HK-2 (cell line): Measurements from ENCODE around the gene IRS2.
A peak's percentile ranks its signal among the peaks of the same experiment; 100 is the strongest.
"Not testable (repeated sequence)": the region's sequence is repeated elsewhere in the genome, so short reads cannot be mapped to it uniquely, and the experiment has no call there.

ENCODE experiments used
- DNase-seq: peaks from one replicate; pipeline ENCODE4 v3.0.0-alpha.2; 2018; ENCODE audit not compliant: unreplicated experiment

The IRS2 gene, protein sequence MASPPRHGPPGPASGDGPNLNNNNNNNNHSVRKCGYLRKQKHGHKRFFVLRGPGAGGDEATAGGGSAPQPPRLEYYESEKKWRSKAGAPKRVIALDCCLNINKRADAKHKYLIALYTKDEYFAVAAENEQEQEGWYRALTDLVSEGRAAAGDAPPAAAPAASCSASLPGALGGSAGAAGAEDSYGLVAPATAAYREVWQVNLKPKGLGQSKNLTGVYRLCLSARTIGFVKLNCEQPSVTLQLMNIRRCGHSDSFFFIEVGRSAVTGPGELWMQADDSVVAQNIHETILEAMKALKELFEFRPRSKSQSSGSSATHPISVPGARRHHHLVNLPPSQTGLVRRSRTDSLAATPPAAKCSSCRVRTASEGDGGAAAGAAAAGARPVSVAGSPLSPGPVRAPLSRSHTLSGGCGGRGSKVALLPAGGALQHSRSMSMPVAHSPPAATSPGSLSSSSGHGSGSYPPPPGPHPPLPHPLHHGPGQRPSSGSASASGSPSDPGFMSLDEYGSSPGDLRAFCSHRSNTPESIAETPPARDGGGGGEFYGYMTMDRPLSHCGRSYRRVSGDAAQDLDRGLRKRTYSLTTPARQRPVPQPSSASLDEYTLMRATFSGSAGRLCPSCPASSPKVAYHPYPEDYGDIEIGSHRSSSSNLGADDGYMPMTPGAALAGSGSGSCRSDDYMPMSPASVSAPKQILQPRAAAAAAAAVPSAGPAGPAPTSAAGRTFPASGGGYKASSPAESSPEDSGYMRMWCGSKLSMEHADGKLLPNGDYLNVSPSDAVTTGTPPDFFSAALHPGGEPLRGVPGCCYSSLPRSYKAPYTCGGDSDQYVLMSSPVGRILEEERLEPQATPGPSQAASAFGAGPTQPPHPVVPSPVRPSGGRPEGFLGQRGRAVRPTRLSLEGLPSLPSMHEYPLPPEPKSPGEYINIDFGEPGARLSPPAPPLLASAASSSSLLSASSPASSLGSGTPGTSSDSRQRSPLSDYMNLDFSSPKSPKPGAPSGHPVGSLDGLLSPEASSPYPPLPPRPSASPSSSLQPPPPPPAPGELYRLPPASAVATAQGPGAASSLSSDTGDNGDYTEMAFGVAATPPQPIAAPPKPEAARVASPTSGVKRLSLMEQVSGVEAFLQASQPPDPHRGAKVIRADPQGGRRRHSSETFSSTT (N-terminal part only)

DNA sequence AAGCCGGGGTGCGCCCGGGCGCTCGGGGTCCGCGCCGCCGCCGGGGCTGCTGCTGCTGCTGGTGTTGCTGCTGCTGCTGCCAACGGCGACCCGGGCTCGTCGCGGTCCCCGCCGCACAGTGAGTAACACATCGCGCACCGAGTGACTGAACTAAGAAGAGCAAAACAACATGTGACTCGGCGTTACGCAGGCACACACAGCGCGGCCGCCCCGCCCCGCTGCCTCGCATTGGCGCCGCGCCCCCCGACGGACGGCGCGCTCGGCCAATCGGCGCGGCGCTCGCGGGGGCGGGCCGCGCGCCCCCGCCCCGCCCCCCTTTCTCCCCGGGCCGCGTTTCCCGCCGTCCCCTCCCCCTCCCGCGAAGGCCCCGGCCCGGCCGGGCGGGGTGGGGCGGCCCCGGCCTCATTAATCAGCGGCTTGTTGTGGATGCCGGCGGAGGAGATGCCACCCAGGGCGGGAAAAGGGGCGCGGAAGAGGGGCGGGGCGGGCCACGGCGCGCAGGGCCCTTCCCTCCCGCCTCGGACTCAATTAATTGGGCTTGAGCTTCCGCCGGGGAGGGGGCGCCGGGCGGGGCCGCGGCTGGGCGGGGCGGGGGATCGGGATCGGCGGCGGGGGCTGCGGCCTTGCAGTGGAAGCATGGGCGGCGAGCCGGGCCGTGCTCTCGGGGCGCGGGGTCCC lies at the start of gene IRS2:
TSS of gene IRS2 (minus strand) at position 127 of the 678 bp plus-strand sequence. CDS start 530 bp downstream, outside the sequence.
- peak; percentile 86 for DNase-seq

DNA sequence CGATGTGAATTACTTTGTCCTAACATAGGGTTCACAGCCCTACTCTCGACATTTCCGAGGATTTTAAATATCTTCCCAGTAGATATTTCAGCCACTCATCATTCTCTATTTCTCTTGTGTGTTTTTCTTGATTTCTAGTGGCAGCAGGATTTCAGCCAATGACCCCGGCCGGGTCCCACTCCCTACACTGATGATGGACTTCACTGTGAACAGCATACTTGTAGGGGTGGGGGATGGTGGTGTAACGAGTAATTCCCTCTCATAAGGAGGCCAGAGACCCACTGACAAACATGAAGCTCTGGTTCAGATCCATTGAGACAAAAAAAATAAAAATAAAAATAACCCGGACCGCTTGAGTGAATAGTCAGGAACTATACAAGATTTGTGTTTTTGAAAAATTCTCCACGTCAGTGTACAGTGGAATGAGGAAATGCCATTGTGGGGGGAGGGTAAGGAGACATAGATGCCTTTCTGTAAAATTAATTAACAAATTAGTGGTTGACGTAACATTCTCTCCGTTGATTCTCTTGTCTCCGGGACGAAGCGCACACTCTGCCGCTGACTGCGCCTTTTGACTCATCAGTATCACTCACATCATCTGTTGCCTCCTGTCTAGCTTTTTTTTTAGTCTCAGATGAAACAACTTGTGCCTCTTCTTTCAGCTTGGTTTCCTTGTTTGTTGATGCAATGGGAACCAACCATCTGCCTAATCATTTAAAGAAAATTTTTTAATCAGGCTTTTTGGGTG lies 48.8 kb upstream of the IRS2 start:
- no peak for DNase-seq

DNA sequence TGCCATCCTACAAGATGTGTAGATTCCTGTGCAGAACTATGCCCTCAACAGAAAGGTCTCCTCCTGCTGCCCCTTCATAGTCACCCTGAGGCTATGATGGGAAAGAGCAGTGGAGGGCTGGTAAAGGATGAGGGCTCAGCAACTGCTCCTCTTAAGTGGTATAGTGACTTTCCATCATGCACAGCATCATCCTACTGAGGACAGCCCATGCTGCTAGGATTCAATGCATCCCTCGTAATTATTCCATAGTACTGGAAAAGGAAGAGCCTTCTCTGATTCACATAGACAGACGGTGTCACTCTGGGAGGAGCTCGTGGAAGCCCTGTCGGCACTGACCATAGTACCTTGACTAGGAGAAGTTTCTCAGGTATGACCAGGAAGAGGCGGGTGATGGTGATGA lies 47.6 kb upstream of the IRS2 start:
- no peak for DNase-seq

DNA sequence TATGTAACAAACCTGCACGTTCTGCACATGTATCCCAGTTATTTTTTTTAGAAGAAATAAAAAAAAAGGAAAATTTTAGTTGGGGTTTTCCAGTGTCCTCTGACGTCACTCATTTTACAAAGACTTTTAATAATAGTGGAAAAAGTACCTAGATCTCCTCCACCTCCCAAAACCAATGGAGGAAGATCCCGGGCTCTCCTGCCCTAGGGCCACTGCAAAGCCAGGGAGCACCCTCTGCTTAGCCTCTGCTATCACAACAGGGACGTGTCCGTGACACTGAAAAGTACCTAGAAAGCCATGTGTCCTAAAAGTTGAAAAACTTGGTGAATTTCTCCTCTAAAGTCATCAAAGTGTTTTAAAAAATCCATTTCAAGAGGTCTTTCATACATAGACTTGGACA lies 46.7 kb upstream of the IRS2 start:
- DNase-seq: no peak

DNA sequence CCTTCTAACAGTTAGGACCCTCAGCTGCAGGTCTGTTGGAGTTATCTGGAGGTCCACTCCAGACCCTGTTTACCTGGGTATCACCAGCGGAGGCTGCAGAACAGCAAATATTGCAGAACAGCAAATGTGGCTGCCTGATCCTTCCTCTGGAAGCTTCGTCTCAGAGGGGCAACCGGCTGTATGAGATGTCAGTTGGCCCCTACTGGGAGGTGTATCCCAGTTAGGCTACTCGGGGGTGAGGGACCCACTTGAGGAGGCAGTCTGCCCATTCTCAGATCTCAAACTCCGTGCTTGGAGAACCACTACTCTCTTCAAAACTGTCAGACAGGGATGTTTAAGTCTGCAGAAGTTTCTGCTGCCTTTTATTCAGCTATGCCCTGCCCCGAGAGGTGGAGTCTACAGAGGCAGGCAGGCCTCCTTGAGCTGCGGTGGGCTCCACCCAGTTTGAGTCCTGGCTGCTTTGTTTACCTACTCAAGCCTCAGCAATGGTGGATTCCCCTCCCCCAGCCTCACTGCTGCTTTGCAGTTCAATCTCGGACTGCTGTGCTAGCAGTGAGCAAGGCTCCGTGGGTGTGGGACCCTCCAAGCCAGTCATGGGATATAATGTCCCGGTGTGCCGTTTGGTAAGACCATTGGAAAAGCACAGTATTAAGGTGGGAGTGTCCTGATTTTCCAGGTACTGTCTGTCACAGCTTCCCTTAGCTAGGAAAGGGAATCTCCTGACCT lies 42.4 kb upstream of the IRS2 start:
- DNase-seq: not testable (repeated sequence)

DNA sequence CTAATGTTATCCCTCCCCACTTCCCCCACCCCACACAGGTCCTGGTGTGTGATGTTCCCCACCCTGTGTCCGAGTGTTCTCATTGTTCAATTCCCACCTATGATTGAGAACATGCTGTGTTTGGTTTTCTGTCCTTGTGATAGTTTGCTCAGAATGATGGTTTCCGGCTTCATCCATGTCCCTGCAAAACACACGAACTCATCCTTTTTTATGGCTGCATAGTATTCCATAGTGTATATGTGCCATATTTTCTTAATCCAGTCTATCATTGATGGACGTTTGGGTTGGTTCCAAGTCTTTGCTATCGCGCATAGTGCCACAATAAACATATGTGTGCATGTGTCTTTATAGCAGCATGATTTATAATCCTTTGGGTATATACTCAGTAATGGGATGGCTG lies 36.8 kb upstream of the IRS2 start:
- not testable (repeated sequence) for DNase-seq

DNA sequence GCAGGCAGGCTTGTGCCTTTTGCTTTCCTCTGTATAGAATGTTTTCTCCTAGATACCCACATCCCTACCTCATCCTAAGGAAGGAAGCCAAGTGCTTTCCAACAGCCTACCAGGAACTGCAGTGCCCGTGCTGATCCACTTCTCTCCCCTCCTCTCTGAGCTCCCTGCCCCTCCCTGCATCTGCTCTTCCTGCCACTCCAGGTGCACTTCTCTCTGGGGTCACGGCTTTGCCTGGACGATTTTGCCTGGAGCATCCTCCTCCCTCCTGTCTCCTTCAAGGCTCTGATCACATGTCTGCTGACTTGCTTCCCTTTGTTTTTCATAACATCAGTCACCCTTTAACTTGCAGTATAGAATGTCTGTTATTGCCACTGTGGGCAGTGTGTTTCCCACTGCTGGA lies 34.7 kb upstream of the IRS2 start:
- DNase-seq: no peak

DNA sequence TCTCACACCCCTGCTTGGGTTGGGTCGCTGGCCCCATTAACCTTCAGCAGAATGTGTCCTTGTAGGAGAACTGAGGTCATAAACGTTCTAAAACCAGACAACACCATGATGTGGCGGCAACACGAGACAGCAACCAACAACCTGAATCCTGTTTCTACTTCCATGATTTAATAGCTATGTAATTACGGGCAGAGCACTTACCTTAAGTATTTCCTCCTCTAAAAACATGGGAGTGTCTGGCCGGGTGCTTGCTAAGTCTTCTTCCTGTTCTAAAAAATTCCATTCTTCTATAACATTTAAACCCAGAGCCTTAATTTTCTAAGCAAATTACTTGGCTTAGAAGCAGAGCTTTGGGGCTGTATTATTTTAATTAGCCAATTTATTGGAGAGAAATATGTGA lies 33.5 kb upstream of the IRS2 start:
- DNase-seq: no peak

DNA sequence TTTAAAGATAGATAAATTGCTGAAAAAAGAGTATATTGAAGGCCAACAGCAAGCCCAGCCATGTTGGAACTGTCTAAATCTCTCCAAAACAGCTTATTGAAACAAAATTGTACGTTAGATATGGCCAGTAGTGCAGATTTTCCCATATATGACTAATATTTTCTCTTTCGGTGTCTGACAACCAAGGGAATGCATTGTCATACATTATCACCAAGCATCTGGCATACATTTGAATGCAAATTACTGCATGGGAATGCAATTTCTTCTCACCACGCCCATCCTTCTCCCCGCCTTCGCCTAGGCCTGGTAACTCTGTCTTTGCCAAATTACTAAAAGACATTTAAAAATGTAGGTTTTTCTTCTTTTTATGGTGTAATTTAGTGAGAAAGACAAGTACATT lies 32.5 kb upstream of the IRS2 start:
- no peak for DNase-seq

DNA sequence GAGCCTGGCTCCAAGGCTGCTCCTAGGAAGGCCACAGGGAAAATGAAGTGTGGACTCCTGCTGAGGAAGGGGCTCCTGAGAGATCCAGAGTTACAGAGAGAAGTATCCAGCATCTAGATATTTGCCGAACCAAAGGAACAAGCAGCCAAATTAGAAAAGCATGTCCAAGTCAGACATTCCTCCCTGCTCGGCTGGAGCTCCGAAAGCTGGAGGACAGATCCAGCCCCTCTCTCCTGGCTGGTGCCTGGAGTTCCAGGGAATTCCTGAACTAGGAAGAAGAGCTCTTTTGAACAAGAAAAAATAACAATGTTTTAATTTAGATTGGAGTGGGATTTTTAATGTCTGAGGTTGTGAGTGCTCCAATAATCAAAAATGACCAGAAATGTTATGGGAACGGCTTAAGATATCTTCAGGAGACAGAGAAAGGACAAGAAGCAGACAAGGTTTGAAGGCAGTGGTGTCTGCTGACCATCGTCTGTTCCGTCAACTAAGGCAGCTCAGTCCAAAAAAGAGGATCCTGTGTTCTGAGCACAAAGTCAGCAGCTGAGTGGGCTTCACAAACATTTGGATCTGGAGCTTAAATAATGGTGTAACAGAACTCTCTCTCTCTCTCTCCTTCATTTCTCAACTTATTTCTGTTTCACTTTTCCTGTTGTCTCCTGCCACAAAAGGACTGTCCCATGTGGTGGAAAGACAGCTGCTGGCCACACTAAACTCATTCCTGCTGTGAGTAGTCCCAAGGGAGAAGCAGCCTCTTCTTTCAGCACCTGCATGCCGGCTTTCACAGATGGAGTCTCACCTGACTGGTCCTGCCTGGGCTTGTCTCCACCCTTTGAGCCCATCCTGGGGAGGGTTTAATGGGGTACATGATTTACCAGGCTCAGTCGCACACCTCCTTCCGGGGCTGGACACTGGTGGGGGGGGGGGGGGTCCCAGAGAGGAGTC lies 31.5 kb upstream of the IRS2 start:
- no peak for DNase-seq

DNA sequence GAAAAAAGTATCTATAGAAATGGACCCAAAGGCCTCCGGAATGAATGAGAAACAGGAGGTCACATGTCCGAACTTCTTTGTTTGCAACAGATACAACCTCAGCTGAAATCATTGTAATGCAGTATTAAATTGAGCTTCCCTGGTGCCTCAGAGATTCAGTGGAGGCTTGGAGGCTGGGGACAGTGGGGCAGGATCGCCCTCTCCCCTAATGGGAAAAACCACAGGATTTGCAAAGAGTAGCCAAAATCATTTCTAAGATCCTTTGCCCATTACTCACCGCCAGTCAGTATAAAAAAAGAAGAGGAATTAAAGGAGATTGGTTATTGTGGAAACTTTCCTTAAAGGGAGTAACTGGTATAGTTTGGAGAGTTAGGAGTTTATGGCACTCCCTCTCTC lies 30.4 kb upstream of the IRS2 start:
- DNase-seq: no peak

DNA sequence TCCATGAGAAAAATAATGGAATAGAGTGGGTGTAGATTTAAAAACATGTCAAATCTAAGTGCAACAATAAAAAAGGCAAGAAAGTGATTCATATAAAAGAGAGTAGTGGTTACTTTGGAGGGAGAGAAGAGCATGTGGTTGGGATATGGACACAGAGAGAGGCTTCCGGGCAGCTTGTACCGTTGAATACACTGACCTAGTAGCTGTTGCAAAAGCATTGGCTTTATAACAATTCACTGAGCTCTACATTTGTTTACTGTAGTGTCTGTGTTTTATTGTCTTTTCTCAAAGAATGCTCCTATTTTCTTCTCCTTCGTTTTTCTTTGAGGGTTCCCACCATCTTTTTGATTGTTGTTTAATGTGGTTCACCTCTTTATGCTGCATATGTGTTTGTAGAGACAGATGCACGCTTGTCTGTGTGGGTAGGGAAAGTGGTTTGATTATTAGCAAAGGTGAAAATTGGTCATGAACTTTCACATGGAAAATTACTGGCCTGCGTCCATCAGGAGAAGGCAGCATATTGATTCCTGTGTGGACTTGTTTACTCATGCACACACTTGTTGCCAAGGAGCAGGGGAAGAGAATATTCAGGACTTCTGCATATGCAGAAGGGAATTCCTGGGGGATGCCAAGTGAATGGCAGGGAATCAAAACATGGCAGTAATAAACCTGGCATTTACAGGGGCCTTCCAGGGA lies 29.9 kb upstream of the IRS2 start:
- DNase-seq: no peak

DNA sequence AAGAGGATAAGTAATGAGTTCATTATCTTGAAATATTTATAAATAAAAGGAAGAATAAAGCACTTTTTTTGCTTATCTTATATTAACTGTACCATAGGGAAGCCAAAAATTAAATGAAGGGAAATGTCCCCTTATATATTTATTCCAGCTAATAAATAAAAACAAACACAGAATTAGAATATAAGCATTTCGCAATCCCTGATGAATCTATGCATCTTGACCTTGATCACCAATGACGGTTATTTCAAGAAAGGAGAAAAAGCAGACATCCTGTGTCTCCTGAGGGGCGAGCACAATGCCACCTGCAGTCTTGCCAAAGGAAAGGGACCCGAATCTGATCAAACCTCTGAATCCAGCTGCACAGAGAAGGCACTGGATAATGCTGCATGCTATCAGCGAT lies 29.3 kb upstream of the IRS2 start:
- DNase-seq: no peak

DNA sequence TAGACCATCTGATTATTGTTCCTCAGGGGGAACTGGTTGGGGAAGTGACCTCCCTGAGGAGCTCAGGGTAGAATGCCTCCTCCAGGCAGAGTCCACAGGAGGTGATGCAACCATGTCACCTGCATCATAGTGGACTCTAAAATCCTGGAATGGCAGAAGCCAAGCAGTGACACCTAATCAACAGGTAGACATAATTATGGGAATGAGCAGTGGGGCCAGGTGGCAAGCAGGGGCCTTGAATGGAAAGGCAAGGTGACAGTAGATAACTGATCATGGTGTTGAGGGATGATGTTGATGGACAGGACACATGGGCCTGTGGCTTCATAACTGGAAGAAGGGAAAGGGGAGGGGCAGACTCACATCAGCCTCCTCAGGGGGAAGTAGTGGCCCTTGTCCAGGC lies 27.3 kb upstream of the IRS2 start:
- DNase-seq: no peak

DNA sequence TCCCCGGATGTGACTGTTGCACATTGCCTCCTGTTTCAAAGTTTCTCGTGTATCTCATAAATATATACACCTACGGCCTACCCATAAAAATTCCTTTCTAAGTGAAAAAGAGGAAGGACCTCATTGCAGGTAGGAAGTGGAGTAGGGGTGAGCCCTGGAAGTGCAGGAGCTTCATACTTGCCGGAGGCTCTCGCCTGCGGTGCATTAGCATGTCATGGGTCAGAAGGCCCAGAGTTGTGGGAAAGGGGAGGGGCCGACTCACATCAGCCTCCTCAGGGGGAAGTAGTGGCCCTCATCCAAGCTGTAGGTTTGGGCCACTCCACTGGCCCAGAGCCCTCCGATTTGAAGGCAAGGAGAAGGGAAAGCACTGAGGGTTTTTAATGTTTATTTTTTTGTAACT lies 26.0 kb upstream of the IRS2 start:
- no peak for DNase-seq

DNA sequence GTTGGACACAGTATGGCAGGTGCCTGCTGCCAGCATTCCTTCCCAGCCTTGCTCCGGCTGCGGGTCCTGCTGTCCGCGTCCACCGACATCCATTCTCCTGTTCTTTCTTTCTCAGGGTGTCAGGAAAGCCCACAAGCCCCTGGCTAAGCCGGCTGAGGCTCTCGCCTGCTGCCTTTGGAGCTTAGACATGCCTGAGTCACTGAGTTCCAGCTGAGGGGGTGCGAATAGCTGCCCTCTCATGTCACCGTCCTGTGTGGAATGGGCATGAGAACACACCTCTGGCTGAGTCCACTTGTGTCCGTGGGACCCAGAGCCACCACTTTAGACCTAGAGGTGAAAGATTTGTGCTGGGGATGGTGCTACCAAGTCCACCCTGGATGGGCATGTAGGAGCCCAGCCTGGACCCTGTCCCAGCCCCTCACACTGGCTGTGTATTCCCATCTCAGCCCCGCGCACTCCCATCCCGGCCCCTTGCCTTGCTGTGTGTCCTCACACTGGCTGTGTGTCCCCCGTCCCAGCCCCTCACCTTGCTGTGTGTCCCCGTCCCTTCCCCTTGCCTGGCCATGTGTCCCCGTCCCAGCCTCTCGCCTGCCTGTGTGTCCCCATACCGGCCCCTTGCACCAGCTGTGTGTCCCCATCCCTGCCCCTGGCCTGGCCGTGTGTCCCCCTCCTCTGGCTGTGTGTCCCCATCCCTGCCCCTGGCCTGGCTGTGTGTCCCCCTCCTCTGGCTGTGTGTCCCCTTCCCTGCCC lies 24.6 kb upstream of the IRS2 start:
- DNase-seq: no peak

DNA sequence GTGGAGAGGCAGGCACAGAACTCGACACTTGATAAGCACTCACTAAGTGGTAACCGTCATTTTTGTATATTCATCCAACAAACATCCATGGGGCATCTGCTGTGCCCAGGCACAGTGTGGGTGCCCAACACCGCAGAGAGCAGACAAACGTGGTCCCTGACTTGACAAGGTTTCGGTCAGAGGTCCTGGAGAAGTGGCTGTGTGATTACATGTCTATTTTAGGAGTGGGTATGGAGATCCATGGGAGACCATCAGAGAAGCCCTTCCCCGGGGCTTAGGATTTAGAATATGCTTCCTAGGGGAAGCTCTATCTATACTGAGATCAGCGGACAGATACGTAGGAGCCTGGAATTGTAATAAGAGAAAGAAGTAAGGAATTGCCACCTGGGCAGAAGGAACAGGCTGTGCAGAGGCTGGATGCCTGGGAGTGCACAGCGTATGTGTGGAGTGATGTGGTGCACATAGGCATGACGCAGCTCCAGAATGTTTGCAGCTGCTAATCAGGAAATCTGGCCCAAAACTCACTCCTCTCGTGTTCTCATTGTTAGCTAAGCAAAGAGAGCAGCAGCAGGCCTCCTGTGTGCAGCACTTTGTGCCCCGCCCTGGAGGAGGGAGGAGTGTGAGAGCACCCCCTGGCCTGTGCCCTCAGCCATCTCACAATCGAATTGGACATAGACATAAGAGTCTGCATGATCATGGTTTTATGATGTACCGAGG lies 23.0 kb upstream of the IRS2 start:
- DNase-seq: no peak
